Peyer's patch (tissue), 4 donors: ENCODE measurements around the gene DGCR2. TPM values are rescaled to one million over a fixed set of nuclear protein-coding genes. Genes with fewer than 3 reads are reported as not detected.

Experiments used
- DNase-seq, 3 donors: peaks; one replicate each; pipeline ENCODE4 v3.0.0-alpha.2; 2017 to 2019
- H3K27ac ChIP-seq, 4 donors: fragments of 200-600 bp; sonication (generic); one replicate each; pipeline ENCODE4 v1.5.1; 2016 to 2019
- H3K27me3 ChIP-seq, 2 donors: fragments of 200-600 bp; sonication (generic); one replicate each; pipeline ENCODE4 v1.5.1; 2019
- H3K36me3 ChIP-seq, 3 donors: fragments of 200-600 bp; sonication (generic); one replicate each; pipeline ENCODE4 v1.5.1; 2016 to 2019
- H3K4me1 ChIP-seq, 4 donors: fragments of 200-600 bp; sonication (generic); one replicate each; pipeline ENCODE4 v1.5.1; 2016 to 2019
- H3K4me3 ChIP-seq, 4 donors: fragments of 200-600 bp; sonication (generic); 1 replicate in 3 of 4; 2 replicates in 1 of 4; pipeline ENCODE4 v1.5.1; 2016 to 2019; ENCODE audit warnings: mild to moderate bottlenecking in 1 of 4
- H3K9me3 ChIP-seq, 4 donors: fragments of 200-600 bp; sonication (generic); one replicate each; pipeline ENCODE4 v1.5.1; 2016 to 2019; ENCODE audit warnings: mild to moderate bottlenecking in 1 of 4
- POLR2A ChIP-seq, 2 donors: fragments of 450-650 bp; IDR thresholded peaks; one replicate each; pipeline ENCODE4 v1.5.1; 2017; ENCODE audit warnings: antibody characterized with exemption in 2 of 2, mild to moderate bottlenecking in 2 of 2, moderate library complexity in 2 of 2
- total RNA-seq, 4 donors: library from RNA; depleted of rRNA; stranded (reverse); fragments of >200 nt; gene quantifications; one replicate each; pipeline ENCODE4 v1.1.0, GENCODE V29; 2016
- TF ChIP-seq, protein P1 (sequence below), 6 experiments: fragments of 450-650 bp in 4 of 6; fragments of 200-600 bp in 2 of 6; sonication (generic) in 1 of 6; IDR thresholded peaks; one replicate each; pipeline ENCODE4 v1.5.1; 2017 to 2019; ENCODE audit warnings: antibody characterized with exemption in 6 of 6, mild to moderate bottlenecking in 3 of 6, moderate library complexity in 1 of 6

DGCR2 gene
- total RNA-seq, 4 donors from 2014 or later, result 49.5 to 101 (median 92.1) TPM

DNA sequence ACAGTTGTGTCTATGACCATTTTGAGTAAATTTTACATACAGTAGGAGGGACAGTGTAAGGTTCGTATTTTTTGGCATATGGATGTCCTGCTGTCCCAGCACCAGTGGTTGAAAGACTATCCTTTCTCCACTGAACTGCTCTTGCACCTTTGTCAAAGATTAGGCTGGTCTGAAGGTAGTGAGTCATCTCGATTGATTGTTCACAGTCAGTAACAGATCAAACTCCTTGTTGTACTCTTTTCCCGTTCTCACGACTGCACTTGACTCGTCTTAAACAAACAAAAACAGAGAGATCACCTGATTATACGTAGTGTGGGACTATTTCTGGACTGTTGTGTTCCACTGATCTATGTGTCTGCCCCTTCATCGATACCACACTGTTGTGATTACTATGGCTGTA lies 77.1 kb downstream of the DGCR2 start:
- Histone ChIP-seq H3K4me3 (no peak overlapping the region), H3K27me3 (no peaks in the 10 kb centered on the region), H3K27ac (no peak overlapping the region), H3K4me1 (no peaks in the 10 kb centered on the region), H3K9me3 (no peaks in the 10 kb centered on the region), H3K36me3 (peaks cover 0 to 100% (median 0%) of the 10 kb centered on the region in 3 donors)
- TF ChIP-seq POLR2A (IDR thresholded peaks at IDR 0.05), result no peak
- TF ChIP-seq, protein P1, sequence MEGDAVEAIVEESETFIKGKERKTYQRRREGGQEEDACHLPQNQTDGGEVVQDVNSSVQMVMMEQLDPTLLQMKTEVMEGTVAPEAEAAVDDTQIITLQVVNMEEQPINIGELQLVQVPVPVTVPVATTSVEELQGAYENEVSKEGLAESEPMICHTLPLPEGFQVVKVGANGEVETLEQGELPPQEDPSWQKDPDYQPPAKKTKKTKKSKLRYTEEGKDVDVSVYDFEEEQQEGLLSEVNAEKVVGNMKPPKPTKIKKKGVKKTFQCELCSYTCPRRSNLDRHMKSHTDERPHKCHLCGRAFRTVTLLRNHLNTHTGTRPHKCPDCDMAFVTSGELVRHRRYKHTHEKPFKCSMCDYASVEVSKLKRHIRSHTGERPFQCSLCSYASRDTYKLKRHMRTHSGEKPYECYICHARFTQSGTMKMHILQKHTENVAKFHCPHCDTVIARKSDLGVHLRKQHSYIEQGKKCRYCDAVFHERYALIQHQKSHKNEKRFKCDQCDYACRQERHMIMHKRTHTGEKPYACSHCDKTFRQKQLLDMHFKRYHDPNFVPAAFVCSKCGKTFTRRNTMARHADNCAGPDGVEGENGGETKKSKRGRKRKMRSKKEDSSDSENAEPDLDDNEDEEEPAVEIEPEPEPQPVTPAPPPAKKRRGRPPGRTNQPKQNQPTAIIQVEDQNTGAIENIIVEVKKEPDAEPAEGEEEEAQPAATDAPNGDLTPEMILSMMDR (IDR thresholded peaks at IDR 0.05), result no peak
- peak in 1 of 3 donors; percentile 0 for DNase-seq

DNA sequence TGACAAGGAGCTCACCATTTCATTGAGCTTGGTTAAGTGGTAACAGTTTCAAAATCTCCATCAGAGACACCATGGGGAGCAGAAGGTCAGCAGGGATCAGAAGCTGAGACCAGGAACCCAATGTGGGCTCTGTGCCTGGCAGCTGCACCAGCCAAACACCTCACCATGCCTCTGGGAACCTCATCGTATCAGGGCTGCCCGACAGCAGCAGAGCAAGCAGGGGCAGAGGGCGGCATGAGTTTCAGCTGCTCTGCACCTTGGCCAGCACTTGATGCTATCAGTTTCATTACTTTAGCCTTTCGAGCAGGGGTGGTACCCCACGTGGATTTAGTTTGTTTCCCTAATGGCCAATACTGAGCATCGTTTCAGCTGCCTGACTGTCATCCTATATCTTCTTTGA lies 77.8 kb downstream of the DGCR2 start:
- Histone ChIP-seq H3K4me3 (no peak overlapping the region), H3K27ac (no peak overlapping the region), H3K27me3 (no peaks in the 10 kb centered on the region), H3K4me1 (no peaks in the 10 kb centered on the region), H3K36me3 (peaks cover 0 to 100% (median 0%) of the 10 kb centered on the region in 3 donors), H3K9me3 (no peaks in the 10 kb centered on the region)
- TF ChIP-seq, protein P1 (IDR thresholded peaks at IDR 0.05), result no peak
- TF ChIP-seq POLR2A (IDR thresholded peaks at IDR 0.05), result no peak
- peak in 2 of 3 donors; percentile 15 to 29 for DNase-seq

DNA sequence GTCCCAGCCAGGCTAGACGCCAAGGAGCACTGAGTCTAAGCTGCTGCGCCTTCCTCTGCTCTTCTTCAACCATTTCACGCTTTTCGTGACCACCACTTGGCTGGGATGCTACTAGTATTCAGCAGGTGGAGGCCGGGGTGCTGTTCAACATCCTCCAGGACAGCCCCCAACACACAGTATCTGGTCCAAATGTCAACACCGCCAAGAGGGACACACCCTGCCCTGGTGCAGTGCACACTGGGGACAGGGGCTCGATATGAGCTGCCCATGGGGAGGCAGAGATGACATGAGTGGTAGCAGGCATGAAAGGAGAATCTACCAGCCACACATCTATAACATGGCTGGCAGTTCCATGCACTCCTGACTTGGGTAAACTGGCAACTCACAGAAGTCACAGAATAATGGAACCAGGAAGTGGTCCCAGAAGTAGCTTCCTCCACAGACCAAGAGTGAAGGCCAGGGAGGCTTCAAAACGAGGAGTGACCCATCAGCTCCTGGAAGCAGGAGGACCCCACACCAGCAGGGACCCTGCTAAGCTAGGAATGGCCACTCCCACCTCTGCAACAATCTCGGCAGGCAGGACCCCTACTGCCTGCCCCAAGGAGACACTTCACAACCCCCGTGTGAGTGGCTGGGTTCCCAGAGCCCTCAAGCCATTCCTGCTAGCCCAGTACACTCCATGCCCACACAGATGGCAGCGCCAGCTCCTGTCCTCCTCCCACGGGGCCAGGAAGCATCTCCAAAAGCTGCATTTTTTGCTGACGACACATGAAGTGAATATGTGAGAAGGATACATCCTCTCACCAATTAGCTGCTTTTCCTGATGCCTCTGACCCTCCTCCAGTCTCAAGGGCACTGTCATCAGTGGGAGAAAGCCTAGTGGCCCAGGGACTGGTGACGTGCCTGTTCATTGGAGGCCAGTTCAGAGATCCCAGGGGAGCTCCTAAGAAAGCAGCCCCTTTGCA lies 78.8 kb downstream of the DGCR2 start:
- Histone ChIP-seq H3K27ac (no peak overlapping the region), H3K27me3 (no peaks in the 10 kb centered on the region), H3K36me3 (peaks cover 0 to 100% (median 0%) of the 10 kb centered on the region in 3 donors), H3K4me3 (no peak overlapping the region), H3K4me1 (no peaks in the 10 kb centered on the region), H3K9me3 (no peaks in the 10 kb centered on the region)
- peak in 2 of 3 donors; percentile 26 to 35 for DNase-seq
- TF ChIP-seq, protein P1 (IDR thresholded peaks at IDR 0.05), result no peak
- TF ChIP-seq POLR2A (IDR thresholded peaks at IDR 0.05), result no peak

DNA sequence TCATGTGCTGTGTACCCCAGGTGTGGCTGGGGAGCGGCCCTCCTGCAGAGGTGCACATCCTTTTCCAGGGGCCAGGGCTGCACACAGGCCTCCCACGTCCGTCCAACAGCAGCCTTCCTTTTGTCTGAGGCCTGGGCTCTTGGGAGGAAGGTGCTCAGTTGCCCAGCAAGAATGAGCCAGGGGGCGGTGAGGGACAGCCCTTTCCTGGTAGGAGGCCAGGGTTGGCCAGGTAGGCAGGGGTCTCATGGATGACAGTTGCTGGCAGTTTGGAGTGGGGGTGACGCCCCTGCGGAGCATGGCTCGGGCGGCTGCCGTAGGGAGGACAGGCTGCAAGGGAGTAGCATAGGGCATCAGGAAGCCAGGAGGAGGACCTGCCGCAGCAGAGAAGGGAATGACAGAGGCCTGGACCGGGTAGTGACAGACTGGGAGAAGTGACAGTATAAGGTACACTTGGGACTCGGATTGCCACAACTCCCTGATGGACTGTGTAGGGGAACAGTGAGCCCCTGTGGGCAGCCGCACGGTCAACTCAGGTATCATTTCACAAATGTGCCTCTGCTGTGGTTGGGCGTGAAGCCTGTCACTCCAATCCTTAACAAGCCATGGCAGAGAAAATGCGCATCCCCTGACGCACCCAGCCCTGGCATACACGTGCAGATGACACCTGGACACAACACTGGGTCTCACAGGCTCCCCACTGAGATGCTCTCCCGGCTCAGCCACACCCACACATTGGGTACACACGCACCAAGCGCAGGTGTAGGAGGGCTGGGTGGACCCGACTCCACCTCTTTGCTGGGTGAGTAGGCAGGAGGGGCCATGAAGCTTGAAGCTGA lies 79.7 kb downstream of the DGCR2 start:
- peaks cover 0 to 99% (median 0%) of the 10 kb centered on the region in 3 donors for H3K36me3 ChIP-seq
- no peaks in the 10 kb centered on the region for H3K4me1 ChIP-seq
- DNase-seq, result peak in 2 of 3 donors; percentile 38 to 39
- H3K4me3 ChIP-seq, result no peak overlapping the region
- H3K27me3 ChIP-seq, result no peaks in the 10 kb centered on the region
- no peak for TF ChIP-seq POLR2A (IDR thresholded peaks at IDR 0.05)
- TF ChIP-seq, protein P1 (IDR thresholded peaks at IDR 0.05), result no peak
- H3K27ac ChIP-seq, result no peak overlapping the region
- no peaks in the 10 kb centered on the region for H3K9me3 ChIP-seq

DNA sequence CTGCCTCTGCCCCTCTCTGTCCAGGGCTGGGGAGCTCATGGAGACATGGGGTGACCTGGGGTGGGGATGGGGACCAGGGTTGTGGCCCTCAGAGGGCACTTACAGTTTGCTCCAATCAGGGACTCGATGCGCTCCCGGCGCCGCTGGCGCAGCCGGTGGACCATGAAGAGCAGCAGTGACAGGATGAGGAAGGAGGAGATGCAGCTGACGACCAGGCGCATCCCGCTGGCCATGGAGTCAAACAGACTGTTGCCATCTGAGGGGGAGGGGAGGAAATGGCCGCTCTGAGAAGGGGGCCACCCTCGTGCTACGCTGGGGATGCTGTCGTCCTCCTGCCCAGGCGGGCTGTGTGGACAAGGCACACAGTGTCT lies 80.5 kb downstream of the DGCR2 start:
- DNase-seq, result peak in 2 of 3 donors; percentile 27 to 38
- no peaks in the 10 kb centered on the region for H3K27me3 ChIP-seq
- no peaks in the 10 kb centered on the region for H3K4me1 ChIP-seq
- no peaks in the 10 kb centered on the region for H3K9me3 ChIP-seq
- H3K36me3 ChIP-seq, result peaks cover 0 to 91% (median 0%) of the 10 kb centered on the region in 3 donors
- H3K4me3 ChIP-seq, result no peak overlapping the region
- H3K27ac ChIP-seq, result no peak overlapping the region
- TF ChIP-seq, protein P1 (IDR thresholded peaks at IDR 0.05), result no peak
- no peak for TF ChIP-seq POLR2A (IDR thresholded peaks at IDR 0.05)
